Prostate gland (tissue), 2 donors: ENCODE data around the gene UNC13B. TPM values are rescaled to one million over a fixed set of nuclear protein-coding genes. Genes with fewer than 3 reads are reported as not detected.

Experiments used
- DNase-seq: peaks from one replicate; pipeline ENCODE4 v3.0.0-alpha.2; 2019; ENCODE audit warnings: low spot score
- H3K27ac ChIP-seq, 2 donors: fragments of 200-600 bp; sonication (generic); 2 replicates each; pipeline ENCODE4 v1.5.1; 2017 to 2019
- H3K27me3 ChIP-seq: fragments of 200-600 bp; sonication (generic); replicated peaks from 2 replicates; pipeline ENCODE4 v1.5.1; 2019; ENCODE audit not compliant: insufficient read depth
- H3K36me3 ChIP-seq, 2 donors: fragments of 200-600 bp; sonication (generic); 1 replicate in 1 of 2; 2 replicates in 1 of 2; pipeline versions ENCODE4 v1.5.1 to v1.8.1; 2017 to 2019
- H3K4me1 ChIP-seq: fragments of 200-600 bp; sonication (generic); replicated peaks from 2 replicates; pipeline ENCODE4 v1.5.1; 2019
- H3K4me3 ChIP-seq, 2 donors: fragments of 200-600 bp; sonication (generic); 2 replicates each; pipeline ENCODE4 v1.5.1; 2017 to 2019
- H3K9me3 ChIP-seq: fragments of 200-600 bp; sonication (generic); 2 replicates; pipeline ENCODE4 v1.5.1; 2017
- POLR2A ChIP-seq: fragments of 450-650 bp; IDR thresholded peaks from one replicate; pipeline ENCODE4 v1.6.1; 2016; ENCODE audit warnings: antibody characterized with exemption, mild to moderate bottlenecking
- POLR2AphosphoS5 ChIP-seq: sonication (generic); formaldehyde crosslinking; IDR thresholded peaks from one replicate; pipeline ENCODE4 v1.6.1; 2017; ENCODE audit warnings: antibody characterized with exemption
- WGBS: methylation state at CpG from one replicate; pipeline ENCODE4 v1.1.5; 2018; 5-methylcytosine and 5-hydroxymethylcytosine counted together
- intact Hi-C: fragments of 100-400 bp; cut with DNase I; formaldehyde crosslinking; loops from one replicate; pipeline ENCODE4 v1.14.2; 2022
- total RNA-seq, 2 donors: library from RNA; depleted of rRNA; stranded (reverse); fragments of >200 nt; gene quantifications; one replicate each; pipeline ENCODE4 v1.1.0, GENCODE V29; 2016
- TF ChIP-seq, protein P1 (sequence below), 4 experiments: fragments of 200-600 bp in 2 of 4; fragments of 450-650 bp in 2 of 4; sonication (generic) in 2 of 4; IDR thresholded peaks; 1 replicate in 3 of 4; 2 replicates in 1 of 4; pipeline ENCODE4 v1.5.1; 2016 to 2019; ENCODE audit warnings: antibody characterized with exemption in 4 of 4, mild to moderate bottlenecking in 2 of 4, moderate library complexity in 2 of 4

UNC13B gene
- total RNA-seq, 2 donors from 2014 or later, result 63.8 to 140 TPM

DNA sequence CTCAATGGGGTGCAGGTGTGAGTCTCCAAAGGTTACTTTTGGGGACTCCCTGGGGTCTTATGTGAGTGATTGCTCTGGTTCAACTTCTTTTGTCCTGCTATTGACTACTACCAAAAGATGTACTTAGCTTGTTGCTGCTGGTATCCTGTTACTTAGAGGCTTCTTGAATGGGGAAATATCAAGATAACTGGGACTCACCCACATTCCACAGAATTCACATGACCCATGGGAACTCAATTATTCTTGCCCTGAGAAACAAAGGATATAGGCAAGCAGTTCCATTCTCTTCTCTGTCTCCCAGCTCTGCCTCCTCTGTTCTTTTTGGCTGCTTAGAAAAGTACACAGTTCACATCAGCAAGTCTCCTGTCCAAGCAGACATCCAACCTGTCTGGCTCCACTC lies 105.9 kb downstream of the UNC13B start:
- intact Hi-C loops, result no loop called here
- no peak overlapping the region for H3K4me3 ChIP-seq

DNA sequence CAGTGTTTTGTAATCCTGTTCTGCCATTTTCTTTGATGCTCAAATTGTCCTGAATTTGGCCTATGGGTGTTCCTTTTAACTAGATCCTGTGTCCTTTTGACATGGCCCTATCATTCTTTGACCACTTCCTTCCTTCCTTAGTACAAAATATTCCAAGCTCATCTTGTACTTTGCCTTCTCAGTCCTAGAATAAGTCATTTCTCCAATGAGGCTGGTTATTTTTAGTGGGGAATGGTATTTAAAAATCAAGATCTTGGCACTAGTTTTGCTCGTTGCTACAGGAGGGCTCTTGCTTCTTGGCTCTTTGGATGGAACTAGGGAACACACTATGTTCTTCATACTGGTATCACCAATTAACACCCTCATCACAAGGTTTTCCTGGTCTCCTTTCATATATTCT lies 108.1 kb downstream of the UNC13B start:
- H3K27me3 ChIP-seq, result no peaks in the 10 kb centered on the region
- peak overlapping the region; percentile 50 to 71 for H3K27ac ChIP-seq
- 47% methylated on average over 1 of the region's 1 CpG for WGBS
- H3K4me3 ChIP-seq, result no peak overlapping the region
- no peaks in the 10 kb centered on the region for H3K9me3 ChIP-seq
- TF ChIP-seq POLR2A, result no peak
- TF ChIP-seq POLR2AphosphoS5, result peak; percentile 35
- intact Hi-C loops, result loop anchor here (10.0 kb wide), 2 partner anchors 65 to 285 kb away; no protein-coding TSS in a partner anchor
- peaks cover 17% of the 10 kb centered on the region for H3K4me1 ChIP-seq
- no peak for DNase-seq
- no peaks in the 10 kb centered on the region for H3K36me3 ChIP-seq

More for the DNA sequence above, 105.9 kb downstream of the UNC13B start:
- DNase-seq, result peak; percentile 10
- H3K9me3 ChIP-seq, result no peaks in the 10 kb centered on the region
- H3K36me3 ChIP-seq, result no peaks in the 10 kb centered on the region
- no peak for TF ChIP-seq POLR2AphosphoS5
- TF ChIP-seq POLR2A, result no peak
- TF ChIP-seq, protein P1, sequence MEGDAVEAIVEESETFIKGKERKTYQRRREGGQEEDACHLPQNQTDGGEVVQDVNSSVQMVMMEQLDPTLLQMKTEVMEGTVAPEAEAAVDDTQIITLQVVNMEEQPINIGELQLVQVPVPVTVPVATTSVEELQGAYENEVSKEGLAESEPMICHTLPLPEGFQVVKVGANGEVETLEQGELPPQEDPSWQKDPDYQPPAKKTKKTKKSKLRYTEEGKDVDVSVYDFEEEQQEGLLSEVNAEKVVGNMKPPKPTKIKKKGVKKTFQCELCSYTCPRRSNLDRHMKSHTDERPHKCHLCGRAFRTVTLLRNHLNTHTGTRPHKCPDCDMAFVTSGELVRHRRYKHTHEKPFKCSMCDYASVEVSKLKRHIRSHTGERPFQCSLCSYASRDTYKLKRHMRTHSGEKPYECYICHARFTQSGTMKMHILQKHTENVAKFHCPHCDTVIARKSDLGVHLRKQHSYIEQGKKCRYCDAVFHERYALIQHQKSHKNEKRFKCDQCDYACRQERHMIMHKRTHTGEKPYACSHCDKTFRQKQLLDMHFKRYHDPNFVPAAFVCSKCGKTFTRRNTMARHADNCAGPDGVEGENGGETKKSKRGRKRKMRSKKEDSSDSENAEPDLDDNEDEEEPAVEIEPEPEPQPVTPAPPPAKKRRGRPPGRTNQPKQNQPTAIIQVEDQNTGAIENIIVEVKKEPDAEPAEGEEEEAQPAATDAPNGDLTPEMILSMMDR (IDR thresholded peaks at IDR 0.05), result no peak
- H3K27ac ChIP-seq, result peak overlapping the region; percentile 35 to 41
- H3K4me1 ChIP-seq, result peaks cover 17% of the 10 kb centered on the region
- H3K27me3 ChIP-seq, result no peaks in the 10 kb centered on the region

DNA sequence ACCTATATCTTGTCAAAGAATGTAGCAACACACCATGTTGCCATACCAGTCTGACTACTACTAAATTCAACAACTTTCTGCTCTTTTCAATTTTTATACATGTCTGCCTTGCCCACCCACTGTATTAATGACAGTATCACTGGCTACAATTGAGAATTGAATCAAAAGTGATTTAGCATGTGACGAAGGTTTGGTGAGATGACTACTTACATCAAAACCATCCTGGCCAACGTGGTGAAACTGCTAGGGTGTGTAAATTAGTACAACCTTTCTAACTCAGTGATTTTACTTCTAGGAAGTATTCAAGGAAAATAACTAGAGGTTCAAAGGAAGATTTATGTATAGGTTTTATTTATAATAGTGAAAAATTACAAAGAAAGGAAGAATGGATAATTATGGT lies 109.8 kb downstream of the UNC13B start:
- intact Hi-C loops, result loop anchor here (10.0 kb wide), 2 partner anchors 63 to 283 kb away; no protein-coding TSS in a partner anchor
- Histone ChIP-seq H3K4me1 (peaks cover 17% of the 10 kb centered on the region), H3K4me3 (no peak overlapping the region), H3K9me3 (no peaks in the 10 kb centered on the region), H3K27ac (peak overlapping the region in 1 of 2 donors; percentile 71), H3K36me3 (no peaks in the 10 kb centered on the region), H3K27me3 (no peaks in the 10 kb centered on the region)
- WGBS, result 24% methylated on average over 2 of the region's 2 CpGs
- DNase-seq, result no peak
- TF ChIP-seq, protein P1 (IDR thresholded peaks at IDR 0.05), result no peak
- TF ChIP-seq POLR2AphosphoS5, result no peak
- TF ChIP-seq POLR2A, result no peak

DNA sequence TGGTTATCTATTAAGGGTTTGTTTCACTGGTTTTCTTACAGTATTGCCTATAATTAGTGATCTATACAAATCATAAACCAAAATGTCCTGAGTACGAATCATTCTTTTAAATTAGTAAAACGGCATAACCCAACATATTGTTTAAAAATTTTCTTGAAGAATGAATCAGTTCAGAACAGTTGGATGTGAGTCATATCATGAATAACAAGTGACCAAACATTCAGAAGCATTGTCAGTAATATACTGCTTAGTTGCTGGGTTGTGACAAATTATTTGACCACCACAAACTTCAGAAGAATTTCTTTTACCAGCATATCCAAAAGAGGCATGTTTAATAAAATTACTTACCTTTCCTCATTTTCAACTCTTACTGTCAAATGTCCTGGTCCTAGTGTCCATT lies 111.2 kb downstream of the UNC13B start:
- TF ChIP-seq POLR2A (no peak), POLR2AphosphoS5 (no peak)
- TF ChIP-seq, protein P1 (IDR thresholded peaks at IDR 0.05), result no peak
- Histone ChIP-seq H3K4me3 (no peak overlapping the region), H3K36me3 (no peaks in the 10 kb centered on the region), H3K27ac (no peak overlapping the region), H3K4me1 (peaks cover 17% of the 10 kb centered on the region), H3K9me3 (no peaks in the 10 kb centered on the region), H3K27me3 (no peaks in the 10 kb centered on the region)
- intact Hi-C loops, result loop anchor here (10.0 kb wide), 2 partner anchors 62 to 282 kb away; no protein-coding TSS in a partner anchor
- WGBS, result 85% methylated on average over 2 of the region's 2 CpGs
- no peak for DNase-seq

DNA sequence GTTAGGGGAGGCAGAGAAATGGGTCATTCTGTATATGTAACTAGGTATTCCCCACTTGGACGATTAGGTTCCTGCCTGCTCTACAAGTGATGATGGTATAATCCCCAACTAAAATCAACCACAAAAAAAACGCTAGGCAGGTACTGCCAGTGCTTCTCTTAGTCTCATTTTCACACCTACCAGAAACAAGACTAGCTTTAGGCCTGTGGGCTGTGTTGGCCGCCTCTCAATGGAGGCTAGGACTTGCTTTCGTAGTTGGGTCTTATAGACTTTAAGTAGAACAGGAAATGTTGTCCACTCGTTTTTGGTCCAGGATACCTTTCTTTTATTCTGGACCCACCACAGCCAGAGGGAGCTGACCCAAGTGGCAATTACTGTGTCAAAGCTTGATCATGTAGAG lies 111.8 kb downstream of the UNC13B start:
- WGBS, result 94% methylated on average over 5 of the region's 5 CpGs
- H3K4me1 ChIP-seq, result peaks cover 17% of the 10 kb centered on the region
- TF ChIP-seq POLR2AphosphoS5 (no peak), POLR2A (no peak)
- TF ChIP-seq, protein P1 (IDR thresholded peaks at IDR 0.05), result no peak

More for the DNA sequence above, 111.8 kb downstream of the UNC13B start:
- intact Hi-C loops, result loop anchor here (10.0 kb wide), 2 partner anchors 61 to 281 kb away; no protein-coding TSS in a partner anchor
- H3K9me3 ChIP-seq, result no peaks in the 10 kb centered on the region
- H3K4me3 ChIP-seq, result no peak overlapping the region
- no peak for DNase-seq
- no peak overlapping the region for H3K27ac ChIP-seq
- no peaks in the 10 kb centered on the region for H3K36me3 ChIP-seq
- no peaks in the 10 kb centered on the region for H3K27me3 ChIP-seq
